Spinal cord (tissue), 10 donors: Measurements from ENCODE around the gene GNG7. TPM values are rescaled to one million over a fixed set of nuclear protein-coding genes. Genes with fewer than 3 reads are reported as not detected.

Source experiments
- DNase-seq, 6 donors: peaks; one replicate each; pipeline versions ENCODE4 v3.0.0 to v3.0.0-alpha.2; 2013 to 2015; ENCODE audit warnings: low spot score in 6 of 6, low read depth in 4 of 6
- H3K27ac ChIP-seq: one replicate; pipeline ENCODE4 v1.5.1; 2013; ENCODE audit warnings: low read depth, low read length, control low read depth
- H3K27me3 ChIP-seq: one replicate; pipeline ENCODE4 v1.6.1; 2013; ENCODE audit warnings: low read length; ENCODE audit not compliant: control insufficient read depth, insufficient read depth
- H3K36me3 ChIP-seq: one replicate; pipeline ENCODE4 v1.6.1; 2013; ENCODE audit warnings: low read length; ENCODE audit not compliant: control insufficient read depth, insufficient read depth
- H3K4me1 ChIP-seq: one replicate; pipeline ENCODE4 v1.6.1; 2013; ENCODE audit warnings: low read length; ENCODE audit not compliant: control insufficient read depth, insufficient read depth
- H3K4me3 ChIP-seq: one replicate; pipeline ENCODE4 v1.5.1; 2013; ENCODE audit warnings: low read depth, low read length, control low read depth
- H3K9me3 ChIP-seq: one replicate; pipeline ENCODE4 v1.6.1; 2013; ENCODE audit warnings: low read length; ENCODE audit not compliant: control insufficient read depth, insufficient read depth
- whole genome bisulfite sequencing: methylation state at CpG from one replicate; pipeline ENCODE4 v1.1.5; 2013; ENCODE audit warnings: missing lambda C conversion rate; ENCODE audit not compliant: insufficient coverage; 5-methylcytosine and 5-hydroxymethylcytosine counted together
- polyA plus RNA-seq, 2 donors: library from polyadenylated mRNA; unstranded; fragments of 120-200 nt; gene quantifications; one replicate each; pipeline ENCODE4 v1.2.1, GENCODE V29; 2013; ENCODE audit not compliant: insufficient read length in 2 of 2
- total RNA-seq, 2 donors: library from RNA; depleted of rRNA in 1 of 2; stranded (reverse); fragments of 120-200 nt in 1 of 2; fragments of >200 nt in 1 of 2; gene quantifications; one replicate each; pipeline versions ENCODE4 v1.2.3 to v1.2.4, GENCODE V29; 2013 to 2014
- donor health status: healthy.

GNG7 gene
- total and polyA plus RNA-seq, 4 donors: 6.2 to 60.4 (median 30.2) TPM

DNA sequence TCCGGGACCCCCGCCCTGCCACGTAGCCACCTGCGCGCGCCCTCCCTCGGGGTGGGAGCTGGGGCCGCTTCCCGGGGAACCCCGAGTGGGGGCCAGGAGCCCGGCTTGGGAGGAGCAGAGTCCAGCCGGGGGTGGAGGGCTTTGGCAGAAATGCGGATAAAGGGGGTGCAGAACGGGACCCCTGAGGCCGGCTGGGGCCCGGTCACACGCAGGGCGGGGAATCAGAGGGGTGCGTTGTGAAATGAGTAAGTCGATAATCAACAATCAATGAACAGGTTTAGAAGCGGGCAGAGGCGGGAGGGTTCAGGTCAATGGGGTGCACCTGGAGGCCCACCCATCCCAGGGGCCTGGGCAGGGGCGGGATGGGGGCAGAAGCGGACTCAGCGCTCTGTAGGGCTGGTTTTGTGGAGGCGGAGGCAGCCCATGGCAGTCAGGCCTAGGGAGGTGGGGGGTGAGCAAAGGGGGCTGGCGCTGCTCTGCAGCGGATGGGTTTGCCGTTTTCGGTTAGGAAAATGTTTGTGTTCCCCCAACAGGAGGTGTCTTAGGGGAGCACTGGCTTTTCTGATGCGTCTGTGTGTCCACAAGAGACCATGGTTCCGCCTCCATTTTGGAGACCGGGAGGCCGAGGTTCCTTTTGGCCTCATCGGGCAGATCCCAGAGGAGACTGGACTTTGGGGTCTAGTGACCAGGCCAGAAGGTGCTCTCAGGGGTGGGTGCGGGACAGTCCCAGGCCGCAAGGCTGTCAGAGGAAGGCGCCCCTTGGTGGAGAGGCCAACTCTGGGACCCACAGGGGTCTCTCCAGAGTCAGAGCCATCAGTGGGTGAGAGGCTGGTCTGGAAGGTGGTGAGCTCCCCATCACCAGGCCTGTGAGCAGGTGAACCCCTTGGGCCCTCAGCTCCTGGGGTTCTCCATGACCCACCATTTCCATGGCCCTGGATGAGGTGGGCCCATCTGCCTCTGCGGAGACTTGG is 19.4 kb upstream of the GNG7 start:
- 20% methylated on average over 34 of the region's 39 CpGs for WGBS
- peaks cover 14% of the 10 kb centered on the region for H3K36me3 ChIP-seq
- H3K4me1 ChIP-seq: peaks cover 43% of the 10 kb centered on the region
- peak in 2 of 6 donors; percentile 35 to 36 for DNase-seq
- H3K9me3 ChIP-seq: no peaks in the 10 kb centered on the region
- H3K27ac ChIP-seq: no peak overlapping the region
- H3K4me3 ChIP-seq: peak overlapping the region; percentile 38
- peaks cover 13% of the 10 kb centered on the region for H3K27me3 ChIP-seq

DNA sequence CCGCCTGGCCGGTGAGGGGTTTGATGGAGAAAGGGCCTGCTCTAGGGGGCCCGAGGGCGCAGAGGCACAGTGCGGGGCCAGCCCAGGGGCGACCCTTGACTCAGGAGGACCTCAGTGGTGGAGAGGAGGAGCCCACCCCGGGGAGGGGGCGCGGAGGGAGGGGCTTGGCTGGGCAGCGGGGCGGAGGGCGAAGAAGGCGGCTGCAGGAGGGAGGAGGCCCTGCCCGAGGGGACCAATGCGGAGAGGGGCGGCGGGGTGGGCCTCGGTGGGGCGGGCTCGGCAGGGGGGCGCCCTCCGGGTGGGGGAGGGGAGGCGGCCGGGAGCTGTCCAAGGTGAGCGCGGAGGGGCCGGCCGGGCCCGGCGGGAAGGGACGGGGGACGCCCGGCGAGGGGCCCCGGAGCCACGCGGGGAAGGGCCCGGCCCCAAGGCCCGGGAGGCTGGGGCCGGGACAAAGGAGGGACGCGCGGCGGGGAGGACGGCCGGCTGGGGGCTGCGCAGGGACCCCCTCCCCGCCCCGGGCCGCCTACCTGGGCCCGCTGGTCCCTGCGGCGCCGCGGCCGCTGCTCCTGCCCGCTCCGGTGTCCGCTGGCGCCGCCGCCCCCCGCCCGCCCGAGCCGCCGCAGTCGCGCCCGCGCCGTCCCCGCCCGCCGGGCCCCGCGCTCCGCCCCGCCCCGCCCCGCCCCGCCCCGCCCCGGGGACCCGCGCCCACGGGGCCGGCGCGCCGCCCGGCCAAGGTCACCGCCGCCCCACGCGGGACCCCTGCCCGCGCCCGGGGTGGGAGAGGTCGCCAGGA is 18.5 kb upstream of the GNG7 start, which contains the start of gene DIRAS1:
Gene DIRAS1, minus strand, starts transcription at position 596 of the 793 bp plus-strand sequence. CDS start 3,566 bp downstream, outside the sequence.
- under 1% methylated on average over 77 of the region's 100 CpGs for WGBS
- H3K36me3 ChIP-seq: peaks cover 23% of the 10 kb centered on the region
- H3K4me1 ChIP-seq: peaks cover 40% of the 10 kb centered on the region
- peak in 2 of 6 donors; percentile 58 to 67 for DNase-seq
- H3K9me3 ChIP-seq: no peaks in the 10 kb centered on the region
- H3K27me3 ChIP-seq: peaks cover 5% of the 10 kb centered on the region
- peak within 1 kb of the TSS; percentile 40 for H3K27ac ChIP-seq
- peak within 1 kb of the TSS; percentile 48 for H3K4me3 ChIP-seq

DNA sequence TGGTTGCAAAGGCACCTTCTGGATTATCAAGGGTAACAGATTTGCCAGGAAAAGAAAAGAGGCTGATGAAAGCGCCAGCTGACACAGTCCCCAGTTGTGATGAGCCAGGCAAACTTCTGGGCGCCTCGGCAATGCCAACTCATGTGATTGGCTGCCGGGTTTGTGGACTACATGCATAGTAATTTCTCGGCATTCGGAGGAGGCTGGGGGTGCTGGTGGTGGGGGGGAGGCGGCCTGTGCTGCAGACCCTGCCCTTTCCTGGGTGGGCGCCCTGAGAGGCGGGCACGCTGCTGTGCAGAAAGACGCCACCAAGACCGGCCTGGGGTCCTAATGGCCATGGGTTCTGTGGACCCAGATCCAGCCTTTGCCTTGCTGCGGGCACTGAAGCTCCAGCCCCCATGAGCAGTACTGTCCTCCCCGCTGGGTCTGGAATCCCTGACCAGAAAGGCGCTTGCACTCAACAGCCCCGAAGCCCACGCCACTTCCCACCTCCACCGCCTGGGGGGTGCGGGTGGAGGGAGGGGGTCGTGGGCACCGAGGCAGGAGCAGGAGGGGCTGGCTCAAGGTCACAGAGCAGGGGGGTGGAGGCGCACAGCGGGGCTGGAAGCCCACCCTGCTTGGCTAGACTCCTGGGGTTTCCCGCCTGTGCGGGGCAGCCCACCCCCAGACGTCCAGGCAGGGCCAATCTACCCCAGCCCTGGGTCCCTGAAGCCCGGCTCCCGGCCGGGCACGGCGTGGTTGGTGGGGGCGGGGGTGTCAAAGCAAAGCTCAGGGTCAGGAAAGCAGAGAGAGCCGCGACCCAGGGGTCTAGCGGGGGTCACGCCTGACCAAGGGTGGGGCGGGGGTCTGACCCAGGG is 17.7 kb upstream of the GNG7 start:
- H3K27me3 ChIP-seq: peaks cover 5% of the 10 kb centered on the region
- WGBS: 2% methylated on average over 27 of the region's 37 CpGs
- peaks cover 40% of the 10 kb centered on the region for H3K4me1 ChIP-seq
- peak in 2 of 6 donors; percentile 80 to 81 for DNase-seq
- H3K9me3 ChIP-seq: peaks cover 2% of the 10 kb centered on the region
- H3K36me3 ChIP-seq: peaks cover 31% of the 10 kb centered on the region
- H3K4me3 ChIP-seq: peak overlapping the region; percentile 48
- H3K27ac ChIP-seq: peak overlapping the region; percentile 40

DNA sequence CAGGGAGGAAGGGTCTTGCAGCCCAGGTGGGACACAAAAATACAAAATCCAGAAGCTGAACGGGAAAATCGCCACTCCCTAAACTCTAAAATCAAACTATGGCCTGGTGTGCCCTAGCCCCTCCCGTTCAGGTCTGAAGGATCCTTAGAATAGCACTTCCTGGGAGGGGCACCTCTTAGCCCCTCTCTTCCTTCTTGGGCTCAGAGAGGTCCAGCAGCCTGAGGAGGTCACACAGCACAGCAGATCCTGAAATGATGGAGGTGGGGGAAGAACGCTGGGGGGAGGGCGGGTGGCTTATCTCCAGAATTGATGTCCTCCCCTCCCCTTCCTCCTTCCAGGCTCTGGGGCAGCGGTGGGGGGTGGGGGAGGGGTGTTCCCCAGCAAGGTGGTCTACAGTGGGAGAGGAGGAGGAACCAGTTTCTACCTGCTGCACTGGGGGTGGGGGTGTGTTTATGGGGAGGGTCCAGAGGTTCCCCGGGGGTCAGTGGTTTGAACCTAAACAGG is 16.8 kb upstream of the GNG7 start:
- H3K9me3 ChIP-seq: peaks cover 2% of the 10 kb centered on the region
- H3K27me3 ChIP-seq: peaks cover 5% of the 10 kb centered on the region
- H3K4me3 ChIP-seq: no peak overlapping the region
- H3K4me1 ChIP-seq: peaks cover 40% of the 10 kb centered on the region
- no peak for DNase-seq
- peaks cover 39% of the 10 kb centered on the region for H3K36me3 ChIP-seq
- H3K27ac ChIP-seq: no peak overlapping the region
- WGBS: 20% methylated on average over 2 of the region's 7 CpGs

DNA sequence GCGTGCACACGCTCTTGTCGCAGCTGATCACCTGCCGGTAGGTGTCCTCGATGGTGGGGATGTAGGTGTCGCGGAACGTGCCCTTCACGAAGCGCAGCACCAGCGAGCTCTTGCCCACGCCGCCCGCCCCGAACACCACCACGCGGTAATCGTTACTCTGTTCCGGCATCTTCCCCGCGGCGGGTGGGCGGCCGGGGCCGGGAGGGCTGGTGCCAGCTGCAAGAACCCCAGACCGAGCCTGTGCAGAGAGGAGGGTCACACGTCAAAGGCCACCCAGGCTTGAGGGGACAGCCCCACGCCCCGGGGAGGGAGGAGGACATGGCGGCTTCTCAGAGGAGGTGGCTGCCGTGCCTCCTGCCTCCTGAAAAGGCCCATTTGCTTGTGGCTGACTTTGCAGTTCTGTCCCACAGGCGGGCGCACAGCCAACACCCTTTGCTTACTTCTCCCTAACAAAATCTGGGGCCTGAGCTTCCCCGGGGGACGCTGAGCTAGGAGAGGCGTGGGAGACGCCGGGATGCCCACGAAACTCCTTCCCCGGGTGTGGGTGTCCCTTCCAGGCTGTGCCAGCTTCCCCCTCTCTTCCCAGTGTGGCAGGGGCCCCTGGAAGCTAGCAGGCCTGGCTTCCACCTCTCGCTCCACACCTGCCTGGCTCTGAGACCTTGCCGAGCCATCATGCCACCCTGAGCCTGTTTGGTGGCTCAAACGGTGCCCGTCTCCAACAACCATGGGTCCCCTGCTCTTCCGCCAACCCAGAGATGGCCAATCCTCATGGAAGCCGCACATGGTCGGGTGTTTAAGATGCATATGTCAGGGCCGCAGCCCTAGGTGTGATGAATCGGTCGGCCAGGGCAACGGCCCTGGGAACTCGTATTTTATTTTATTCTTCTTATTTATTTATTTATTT is 15.4 kb upstream of the GNG7 start:
- WGBS: 86% methylated on average over 43 of the region's 52 CpGs
- no peak overlapping the region for H3K4me3 ChIP-seq
- peaks cover 39% of the 10 kb centered on the region for H3K36me3 ChIP-seq
- H3K27me3 ChIP-seq: peaks cover 5% of the 10 kb centered on the region
- peak in 1 of 6 donors; percentile 0 for DNase-seq
- H3K4me1 ChIP-seq: peaks cover 34% of the 10 kb centered on the region
- no peak overlapping the region for H3K27ac ChIP-seq
- peaks cover 2% of the 10 kb centered on the region for H3K9me3 ChIP-seq

- H3K27me3 ChIP-seq: no peaks in the 10 kb centered on the region
- DNase-seq: peak in 1 of 6 donors; percentile 0
- no peak overlapping the region for H3K4me3 ChIP-seq
- peaks cover 39% of the 10 kb centered on the region for H3K36me3 ChIP-seq
- H3K27ac ChIP-seq: no peak overlapping the region
- 93% methylated on average over 44 of the region's 51 CpGs for WGBS
- peaks cover 2% of the 10 kb centered on the region for H3K9me3 ChIP-seq
- H3K4me1 ChIP-seq: peaks cover 24% of the 10 kb centered on the region
These were observed 14.5 kb upstream of the GNG7 start for GRCh38 chr19:2716722-2717637.

GRCh38 chr19:2716275-2716650 is 13.8 kb upstream of the GNG7 start:
- no peaks in the 10 kb centered on the region for H3K27me3 ChIP-seq
- no peak for DNase-seq
- WGBS: 97% methylated on average over 14 of the region's 19 CpGs
- H3K9me3 ChIP-seq: peaks cover 2% of the 10 kb centered on the region
- H3K4me1 ChIP-seq: peaks cover 18% of the 10 kb centered on the region
- H3K4me3 ChIP-seq: no peak overlapping the region
- no peak overlapping the region for H3K27ac ChIP-seq
- H3K36me3 ChIP-seq: peaks cover 39% of the 10 kb centered on the region
